ENCODE results near the gene ATP2B1. TPM values are rescaled to one million over a fixed set of nuclear protein-coding genes. Genes with fewer than 3 reads are reported as not detected.
A peak's percentile ranks its signal among the peaks of the same experiment; 100 is the strongest.

Gene ATP2B1
- total and polyA plus RNA-seq, 2 donors (not counting 1 experiment from before 2014, with no cell fraction given): 26.1 to 238 TPM

DNA sequence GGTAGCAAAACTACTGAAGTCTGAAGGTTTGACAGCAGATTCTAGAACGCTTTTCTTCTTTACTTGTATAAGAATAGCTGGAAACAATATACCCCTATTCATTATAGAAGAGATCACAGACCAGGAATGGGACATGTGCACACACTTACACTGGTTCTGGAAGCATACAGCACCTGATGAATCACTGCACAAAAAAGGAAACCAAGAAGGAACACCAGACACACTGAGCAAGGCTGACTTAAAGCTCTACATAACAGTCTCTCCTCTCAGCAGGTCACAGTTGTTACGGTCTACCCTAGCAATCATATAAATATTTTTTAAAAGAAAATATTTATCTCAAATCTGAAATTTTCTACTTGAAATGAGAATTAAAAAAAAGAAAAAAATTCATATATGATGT lies 13.5 kb downstream of the ATP2B1 start:
- H3K36me3 ChIP-seq (replicated peaks in 1 of 2; ENCODE audit: control extremely low read depth in 1 of 2, control insufficient read depth in 1 of 2, extremely low read depth in 1 of 2, insufficient read depth in 2 of 2, low read length in 1 of 2): peaks cover 1 to 4% of the 10 kb centered on the region in 2 experiments
- peaks cover 37 to 70% of the 10 kb centered on the region in 2 donors for H3K4me1 ChIP-seq (ENCODE audit: control insufficient read depth in 2 of 2, insufficient read depth in 2 of 2, low read length in 2 of 2)
- no peaks in the 10 kb centered on the region for H3K9me3 ChIP-seq (ENCODE audit: control extremely low read depth in 1 of 3, control insufficient read depth in 2 of 3, insufficient read depth in 1 of 3, low read length in 2 of 3)
- ATAC-seq (ENCODE audit: low read depth) (no peak), DNase-seq (no peak)
- H4K20me1 ChIP-seq (ENCODE audit: control insufficient read depth, insufficient read depth, low read length, poor library complexity, severe bottlenecking): peaks cover 91% of the 10 kb centered on the region
- no peak overlapping the region for H3K27ac ChIP-seq (ENCODE audit: low read length in 2 of 2)
- H3K9ac ChIP-seq (ENCODE audit: low read length): no peak overlapping the region
- no peaks in the 10 kb centered on the region for H3K27me3 Mint-ChIP-seq
- H2AFZ ChIP-seq (ENCODE audit: insufficient read depth, low read depth, low read length, poor library complexity, severe bottlenecking): no peak overlapping the region
- no peak overlapping the region for H3K27ac Mint-ChIP-seq
- H3K4me3 ChIP-seq (ENCODE audit: control extremely low read depth in 1 of 5, extremely low read depth in 1 of 5, insufficient read depth in 1 of 5, low read depth in 2 of 5, low read length in 4 of 5): no peak overlapping the region
- no peaks in the 10 kb centered on the region for H3K27me3 ChIP-seq (replicated peaks in 1 of 4; ENCODE audit: control extremely low read depth in 1 of 4, control insufficient read depth in 3 of 4, insufficient read depth in 4 of 4, low read length in 3 of 4)
- H3K4me1 Mint-ChIP-seq: peaks cover 85% of the 10 kb centered on the region
- ChIA-PET POLR2A (interaction anchor here (0.6 kb wide), 2 partner anchors 62 to 344 kb away, joined by 4 to 5 read pairs; no protein-coding TSS in a partner anchor), CTCF (interaction anchor here (0.6 to 0.8 kb wide), 2 partner anchors 83 to 318 kb away, joined by 3 read pairs; no protein-coding TSS in a partner anchor)
- TF ChIP-seq EZH2 (IDR thresholded peaks at IDR 0.05; ENCODE audit: borderline replicate concordance, insufficient read depth, low read depth, low read length, poor library complexity, severe bottlenecking): no peak
- TF ChIP-seq, protein P1, sequence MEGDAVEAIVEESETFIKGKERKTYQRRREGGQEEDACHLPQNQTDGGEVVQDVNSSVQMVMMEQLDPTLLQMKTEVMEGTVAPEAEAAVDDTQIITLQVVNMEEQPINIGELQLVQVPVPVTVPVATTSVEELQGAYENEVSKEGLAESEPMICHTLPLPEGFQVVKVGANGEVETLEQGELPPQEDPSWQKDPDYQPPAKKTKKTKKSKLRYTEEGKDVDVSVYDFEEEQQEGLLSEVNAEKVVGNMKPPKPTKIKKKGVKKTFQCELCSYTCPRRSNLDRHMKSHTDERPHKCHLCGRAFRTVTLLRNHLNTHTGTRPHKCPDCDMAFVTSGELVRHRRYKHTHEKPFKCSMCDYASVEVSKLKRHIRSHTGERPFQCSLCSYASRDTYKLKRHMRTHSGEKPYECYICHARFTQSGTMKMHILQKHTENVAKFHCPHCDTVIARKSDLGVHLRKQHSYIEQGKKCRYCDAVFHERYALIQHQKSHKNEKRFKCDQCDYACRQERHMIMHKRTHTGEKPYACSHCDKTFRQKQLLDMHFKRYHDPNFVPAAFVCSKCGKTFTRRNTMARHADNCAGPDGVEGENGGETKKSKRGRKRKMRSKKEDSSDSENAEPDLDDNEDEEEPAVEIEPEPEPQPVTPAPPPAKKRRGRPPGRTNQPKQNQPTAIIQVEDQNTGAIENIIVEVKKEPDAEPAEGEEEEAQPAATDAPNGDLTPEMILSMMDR (IDR thresholded peaks at IDR 0.05): no peak
- no peak overlapping the region for H3K4me2 ChIP-seq (replicated peaks; ENCODE audit: low read depth, low read length, poor library complexity, severe bottlenecking)
- H3K4me3 Mint-ChIP-seq: no peak overlapping the region
- intact Hi-C loops (cut with micrococcal nuclease): no loop called here
- H3K9me3 Mint-ChIP-seq (ENCODE audit: insufficient read depth): no peaks in the 10 kb centered on the region
- peaks cover 100% of the 10 kb centered on the region for H3K79me2 ChIP-seq (ENCODE audit: control insufficient read depth, insufficient read depth, low read length)
- no CpG with 5 or more reads among the region's 2 CpGs for WGBS (ENCODE audit: insufficient coverage)

DNA sequence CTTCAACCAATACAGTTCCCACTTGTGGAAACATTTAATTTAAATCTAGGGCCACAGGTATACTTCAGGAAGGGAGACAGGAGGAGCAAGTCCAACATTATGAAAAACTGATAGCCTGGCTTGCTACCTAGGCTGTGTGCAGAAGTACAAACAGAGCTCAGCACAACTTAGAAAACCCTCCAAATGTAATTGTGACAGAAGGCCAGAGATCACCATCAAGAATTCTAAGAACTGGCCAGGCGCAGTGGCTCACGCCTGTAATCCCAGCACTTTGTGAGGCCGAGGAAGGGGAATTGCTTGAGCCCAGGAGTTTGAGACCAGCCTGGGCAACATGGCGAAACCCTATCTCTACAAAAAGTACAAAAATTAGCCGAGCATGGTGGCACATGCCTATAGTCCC lies 14.1 kb downstream of the ATP2B1 start:
- H3K27ac Mint-ChIP-seq: no peak overlapping the region
- POLR2A ChIA-PET: interaction anchor here (0.6 kb wide), 1 partner anchor 344 kb away, joined by 4 read pairs; no protein-coding TSS in a partner anchor
- H2AFZ ChIP-seq (ENCODE audit: insufficient read depth, low read depth, low read length, poor library complexity, severe bottlenecking): no peak overlapping the region
- no peak for DNase-seq
- no peaks in the 10 kb centered on the region for H3K9me3 ChIP-seq (ENCODE audit: control extremely low read depth in 1 of 3, control insufficient read depth in 2 of 3, insufficient read depth in 1 of 3, low read length in 2 of 3)
- H3K27me3 ChIP-seq (replicated peaks in 1 of 4; ENCODE audit: control extremely low read depth in 1 of 4, control insufficient read depth in 3 of 4, insufficient read depth in 4 of 4, low read length in 3 of 4): no peaks in the 10 kb centered on the region
- H3K9ac ChIP-seq (ENCODE audit: low read length): no peak overlapping the region
- no peak overlapping the region for H3K27ac ChIP-seq (ENCODE audit: low read length in 2 of 2)
- H3K4me1 ChIP-seq (ENCODE audit: control insufficient read depth in 2 of 2, insufficient read depth in 2 of 2, low read length in 2 of 2): peaks cover 33 to 76% of the 10 kb centered on the region in 2 donors
- H3K79me2 ChIP-seq (ENCODE audit: control insufficient read depth, insufficient read depth, low read length): peaks cover 100% of the 10 kb centered on the region
- peaks cover 95% of the 10 kb centered on the region for H4K20me1 ChIP-seq (ENCODE audit: control insufficient read depth, insufficient read depth, low read length, poor library complexity, severe bottlenecking)
- no peak for ATAC-seq (ENCODE audit: low read depth)
- H3K4me3 Mint-ChIP-seq: peak overlapping the region; percentile 12
- H3K36me3 ChIP-seq (replicated peaks in 1 of 2; ENCODE audit: control extremely low read depth in 1 of 2, control insufficient read depth in 1 of 2, extremely low read depth in 1 of 2, insufficient read depth in 2 of 2, low read length in 1 of 2): peaks cover 1 to 3% of the 10 kb centered on the region in 2 experiments
- H3K4me2 ChIP-seq (replicated peaks; ENCODE audit: low read depth, low read length, poor library complexity, severe bottlenecking): peak overlapping the region; percentile 17
- H3K27me3 Mint-ChIP-seq: no peaks in the 10 kb centered on the region
- WGBS (ENCODE audit: insufficient coverage): 100% methylated on average over 3 of the region's 5 CpGs
- peaks cover 86% of the 10 kb centered on the region for H3K4me1 Mint-ChIP-seq
- H3K9me3 Mint-ChIP-seq (ENCODE audit: insufficient read depth): no peaks in the 10 kb centered on the region
- no peak for TF ChIP-seq EZH2 (IDR thresholded peaks at IDR 0.05; ENCODE audit: borderline replicate concordance, insufficient read depth, low read depth, low read length, poor library complexity, severe bottlenecking)
- no peak overlapping the region for H3K4me3 ChIP-seq (ENCODE audit: control extremely low read depth in 1 of 5, extremely low read depth in 1 of 5, insufficient read depth in 1 of 5, low read depth in 2 of 5, low read length in 4 of 5)
- intact Hi-C loops (cut with micrococcal nuclease): no loop called here
- CTCF ChIA-PET: interaction anchor here (0.6 kb wide), 1 partner anchor 82 kb away, joined by 3 read pairs; no protein-coding TSS in a partner anchor
